GM12864 (cell line): ENCODE results near the gene MRGPRF.

Experiments used
- DNase-seq: peaks from one replicate; pipeline ENCODE4 v3.0.0-alpha.2; 2011; ENCODE audit warnings: low read depth
- H3K4me3 ChIP-seq: 2 replicates; pipeline ENCODE4 v1.5.1; 2011; ENCODE audit warnings: mild to moderate bottlenecking, low read depth, low read length, control low read depth
- CTCF ChIP-seq: IDR thresholded peaks from 2 replicates; pipeline ENCODE4 v1.5.1; 2011; ENCODE audit warnings: low read depth, mild to moderate bottlenecking, moderate library complexity, low read length, control low read depth, inconsistent platforms; ENCODE audit errors: missing control alignments

Gene MRGPRF

DNA sequence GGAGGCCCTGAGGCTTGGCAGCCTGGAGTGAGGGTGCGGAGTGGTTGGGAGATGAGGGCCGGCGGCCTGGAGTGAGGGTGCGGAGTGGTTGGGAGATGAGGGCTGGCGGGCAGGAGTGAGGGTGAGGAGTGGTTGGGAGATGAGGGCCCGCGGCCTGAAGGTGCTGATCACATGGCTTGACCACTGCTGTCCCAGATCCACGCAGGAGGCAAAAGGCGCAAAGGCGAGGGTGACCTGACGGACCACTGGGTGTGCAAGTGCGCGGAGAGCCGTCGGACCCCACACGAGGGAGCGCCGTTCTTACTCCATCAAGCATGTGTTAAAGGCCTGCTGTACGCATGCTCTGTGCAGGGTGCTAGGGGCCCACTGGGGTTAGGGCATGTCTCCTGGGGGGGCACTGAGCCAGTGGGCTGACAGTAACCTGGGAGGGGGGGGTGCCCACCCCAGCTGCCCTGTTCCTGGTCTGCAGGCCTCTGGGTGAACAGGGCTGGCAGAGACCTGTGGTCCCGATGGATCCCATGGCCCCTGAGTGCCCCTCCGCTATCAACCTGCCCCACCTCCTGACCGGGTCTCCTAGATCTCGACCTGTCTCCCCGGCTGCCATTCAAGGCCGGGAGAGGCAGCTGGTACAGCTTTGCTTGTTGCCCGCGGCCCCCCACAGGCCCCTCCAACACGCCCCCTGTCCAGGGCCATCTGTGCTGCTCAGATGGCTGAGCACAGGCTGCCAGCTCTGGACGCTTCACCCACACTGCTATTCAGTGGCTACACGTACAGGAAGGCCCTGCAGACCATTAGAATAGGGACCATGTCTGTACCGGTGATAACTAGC, 53.4 kb downstream of the MRGPRF start:
- TF ChIP-seq CTCF: no peak
- no peak overlapping the region for H3K4me3 ChIP-seq
- DNase-seq: no peak

DNA sequence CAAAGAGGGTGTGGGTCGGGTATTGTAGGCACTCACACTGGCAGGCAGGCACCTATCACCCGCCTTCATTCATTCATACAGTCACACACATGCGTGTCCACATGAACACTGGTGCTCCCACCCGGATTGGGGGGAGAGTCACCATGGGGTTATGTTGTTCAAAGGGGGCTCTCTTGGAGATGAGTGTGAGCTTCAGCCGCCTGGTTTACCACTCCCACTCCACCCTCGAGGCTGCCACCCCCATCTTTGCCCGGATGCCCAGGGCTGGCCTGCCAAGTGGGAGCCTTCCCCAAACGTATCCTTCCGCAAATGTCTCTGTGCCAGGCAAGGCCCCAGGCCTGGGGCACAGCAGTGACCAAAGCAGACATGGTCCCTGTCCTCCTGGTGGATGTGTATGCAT, 54.8 kb downstream of the MRGPRF start:
- H3K4me3 ChIP-seq: no peak overlapping the region
- no peak for TF ChIP-seq CTCF
- DNase-seq: no peak

GRCh38 chr11:68956547-68957254, 56.3 kb downstream of the MRGPRF start:
- no peak for TF ChIP-seq CTCF
- DNase-seq: no peak
- no peak overlapping the region for H3K4me3 ChIP-seq

- DNase-seq: no peak
- TF ChIP-seq CTCF: peak; percentile 34
- H3K4me3 ChIP-seq: no peak overlapping the region
These were observed 56.9 kb downstream of the MRGPRF start for GRCh38 chr11:68956142-68956541.

GRCh38 chr11:68955607-68955958, 57.5 kb downstream of the MRGPRF start:
- no peak for DNase-seq
- H3K4me3 ChIP-seq: no peak overlapping the region
- TF ChIP-seq CTCF: no peak

- H3K4me3 ChIP-seq: no peak overlapping the region
- TF ChIP-seq CTCF: no peak
- no peak for DNase-seq
These were observed 58.0 kb downstream of the MRGPRF start for GRCh38 chr11:68954836-68955606.
